ENCODE results near the gene PRMT7.

DNA sequence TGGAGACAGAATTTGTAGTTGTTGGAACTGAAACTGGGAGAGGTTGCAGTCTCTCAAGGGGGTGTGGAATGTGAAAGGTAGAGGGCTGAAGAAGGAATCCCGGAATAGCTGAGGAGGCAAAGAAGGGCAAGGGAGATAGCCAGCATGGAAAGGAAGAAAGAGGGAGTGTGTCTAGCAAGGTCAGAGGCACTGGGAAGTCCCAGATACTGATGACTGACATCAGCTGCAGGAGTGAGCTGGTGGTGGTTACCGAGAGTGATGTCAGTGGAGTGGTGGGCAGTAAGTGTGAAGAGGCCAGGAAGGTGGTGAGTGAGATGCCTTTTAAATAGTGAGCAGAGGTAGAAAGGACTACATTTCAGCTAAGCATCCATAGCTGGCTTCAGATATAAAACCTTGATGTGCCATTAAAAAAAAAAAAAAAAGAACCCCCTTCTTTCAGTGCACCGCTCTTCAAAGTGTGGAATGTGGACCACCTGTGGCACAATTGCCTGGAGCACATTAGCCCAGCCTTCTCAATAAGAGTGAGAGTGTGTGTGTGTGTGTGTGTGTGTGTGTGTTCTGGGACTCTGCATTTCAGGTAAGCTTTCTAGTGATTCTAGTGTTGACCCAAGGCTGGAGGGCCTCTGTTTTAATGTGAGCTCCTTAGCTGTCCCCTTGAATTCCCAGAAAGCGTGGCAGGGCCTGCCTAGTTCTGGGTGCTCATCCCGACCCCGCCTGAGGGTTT lies 8.5 kb downstream of the PRMT7 start:
- TF ChIP-seq, protein P1, sequence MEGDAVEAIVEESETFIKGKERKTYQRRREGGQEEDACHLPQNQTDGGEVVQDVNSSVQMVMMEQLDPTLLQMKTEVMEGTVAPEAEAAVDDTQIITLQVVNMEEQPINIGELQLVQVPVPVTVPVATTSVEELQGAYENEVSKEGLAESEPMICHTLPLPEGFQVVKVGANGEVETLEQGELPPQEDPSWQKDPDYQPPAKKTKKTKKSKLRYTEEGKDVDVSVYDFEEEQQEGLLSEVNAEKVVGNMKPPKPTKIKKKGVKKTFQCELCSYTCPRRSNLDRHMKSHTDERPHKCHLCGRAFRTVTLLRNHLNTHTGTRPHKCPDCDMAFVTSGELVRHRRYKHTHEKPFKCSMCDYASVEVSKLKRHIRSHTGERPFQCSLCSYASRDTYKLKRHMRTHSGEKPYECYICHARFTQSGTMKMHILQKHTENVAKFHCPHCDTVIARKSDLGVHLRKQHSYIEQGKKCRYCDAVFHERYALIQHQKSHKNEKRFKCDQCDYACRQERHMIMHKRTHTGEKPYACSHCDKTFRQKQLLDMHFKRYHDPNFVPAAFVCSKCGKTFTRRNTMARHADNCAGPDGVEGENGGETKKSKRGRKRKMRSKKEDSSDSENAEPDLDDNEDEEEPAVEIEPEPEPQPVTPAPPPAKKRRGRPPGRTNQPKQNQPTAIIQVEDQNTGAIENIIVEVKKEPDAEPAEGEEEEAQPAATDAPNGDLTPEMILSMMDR (IDR thresholded peaks at IDR 0.05): no peak
- TF ChIP-seq EZH2 (IDR thresholded peaks at IDR 0.05; ENCODE audit: borderline replicate concordance, insufficient read depth, low read depth, low read length, poor library complexity, severe bottlenecking): no peak
